HepG2 (cell line): ENCODE results near the gene IL1A. TPM values are rescaled to one million over a fixed set of nuclear protein-coding genes. Genes with fewer than 3 reads are reported as not detected.

Experiments used
- CEBPB ChIP-seq: IDR thresholded peaks from 2 replicates; pipeline ENCODE4 v1.6.1; 2011; ENCODE audit warnings: low read depth, low read length, improper control_type of control experiment, borderline replicate concordance
- E2F1 ChIP-seq: sonication (generic); formaldehyde crosslinking; IDR thresholded peaks from 2 replicates; pipeline ENCODE4 v1.5.0; 2020; ENCODE audit warnings: missing genetic modification reagents
- E2F5 ChIP-seq: sonication (generic); formaldehyde crosslinking; conservative IDR thresholded peaks from 2 replicates; pipeline ENCODE4 v1.4.0; 2020; ENCODE audit warnings: missing genetic modification reagents
- FIP1L1 ChIP-seq: fragments of 200-400 bp; formaldehyde crosslinking; IDR thresholded peaks from 2 replicates; pipeline ENCODE4 v1.6.1; 2018; ENCODE audit warnings: low read depth, mild to moderate bottlenecking, low read length, moderate library complexity, borderline replicate concordance; ENCODE audit not compliant: insufficient read depth
- HOXA3 ChIP-seq: sonication (generic); formaldehyde crosslinking; IDR thresholded peaks from 2 replicates; pipeline ENCODE4 v1.5.0; 2020; ENCODE audit warnings: missing genetic modification reagents
- KDM5B ChIP-seq: sonication (generic); formaldehyde crosslinking; IDR thresholded peaks from 2 replicates; pipeline ENCODE4 v1.4.0; 2020; ENCODE audit warnings: missing genetic modification reagents, mild to moderate bottlenecking, borderline replicate concordance
- KLF16 ChIP-seq, 2 experiments: sonication (generic) in 1 of 2; formaldehyde crosslinking in 1 of 2; IDR thresholded peaks; 2 replicates each; pipeline versions ENCODE4 v1.6.1 to v1.8.0; 2016 to 2023; ENCODE audit warnings: missing genetic modification reagents in 2 of 2, missing compliant biosample characterization in 1 of 2
- PAF1 ChIP-seq: IDR thresholded peaks from 2 replicates; pipeline ENCODE4 v1.6.1; 2016; ENCODE audit warnings: missing genetic modification reagents, missing compliant biosample characterization
- PAXIP1 ChIP-seq: sonication (generic); formaldehyde crosslinking; conservative IDR thresholded peaks from 2 replicates; pipeline ENCODE4 v1.4.0; 2020; ENCODE audit warnings: mild to moderate bottlenecking, missing genetic modification reagents, moderate library complexity
- PCBP1 ChIP-seq: fragments of 200-400 bp; formaldehyde crosslinking; IDR thresholded peaks from 2 replicates; pipeline ENCODE4 v1.6.1; 2017; ENCODE audit warnings: mild to moderate bottlenecking, low read depth, low read length, borderline replicate concordance
- PLRG1 ChIP-seq: fragments of 450-650 bp; conservative IDR thresholded peaks from 2 replicates; pipeline ENCODE4 v1.6.1; 2016
- TFDP2 ChIP-seq: sonication (generic); formaldehyde crosslinking; IDR thresholded peaks from 2 replicates; pipeline ENCODE4 v1.4.0; 2020; ENCODE audit warnings: missing genetic modification reagents
- THAP8 ChIP-seq: sonication (generic); formaldehyde crosslinking; IDR thresholded peaks from 2 replicates; pipeline ENCODE4 v1.5.1; 2020; ENCODE audit warnings: missing genetic modification reagents, mild to moderate bottlenecking, borderline replicate concordance
- TMF1 ChIP-seq: sonication (generic); formaldehyde crosslinking; IDR thresholded peaks from 2 replicates; pipeline ENCODE4 v1.8.1; 2022; ENCODE audit warnings: low read depth, missing genetic modification reagents
- ZNF263 ChIP-seq: sonication (generic); formaldehyde crosslinking; IDR thresholded peaks from 2 replicates; pipeline ENCODE4 v1.4.0; 2020; ENCODE audit warnings: missing genetic modification reagents
- ZNF3 ChIP-seq: IDR thresholded peaks from 2 replicates; pipeline ENCODE4 v1.7.0; 2017; ENCODE audit warnings: inconsistent platforms
- ZNF343 ChIP-seq: sonication (generic); formaldehyde crosslinking; IDR thresholded peaks from 2 replicates; pipeline ENCODE4 v1.4.0; 2020; ENCODE audit warnings: mild to moderate bottlenecking, missing genetic modification reagents
- ZNF350 ChIP-seq: sonication (generic); formaldehyde crosslinking; IDR thresholded peaks from 2 replicates; pipeline ENCODE4 v1.4.0; 2020; ENCODE audit warnings: mild to moderate bottlenecking, low read depth, missing genetic modification reagents, borderline replicate concordance
- ZNF704 ChIP-seq: sonication (generic); formaldehyde crosslinking; IDR thresholded peaks from 2 replicates; pipeline ENCODE4 v1.8.1; 2023; ENCODE audit warnings: mild to moderate bottlenecking, inconsistent platforms, moderate library complexity, missing genetic modification reagents, borderline replicate concordance
- polyA plus RNA-seq, 8 experiments: library from polyadenylated mRNA; depleted of rRNA in 3 of 8; stranded (reverse) in 7 of 8; unstranded in 1 of 8; fragments of >200 nt; fragmentation: Illumina TruSeq in 4 of 8; extraction: Trizol in 4 of 8; gene quantifications; 2 replicates each; pipeline versions ENCODE4 v1.2.1 to v1.2.3, GENCODE V29; 2011 to 2016; ENCODE audit warnings: low read depth in 4 of 8, missing spikeins in 1 of 8, mixed read lengths in 1 of 8; ENCODE audit not compliant: insufficient read depth in 1 of 8
- total RNA-seq, 5 experiments: library from RNA; depleted of rRNA; stranded (reverse); fragments of >200 nt; fragmentation: Illumina TruSeq; extraction: Trizol; gene quantifications; 2 replicates each; pipeline ENCODE4 v1.2.3, GENCODE V29; 2016; ENCODE audit warnings: low read depth in 1 of 5

The IL1A gene
- total and polyA plus RNA-seq, 2 of the 13 experiments (the other 11 are each of a cell fraction or from before 2014, with no cell fraction given) = not detected

GRCh38 chr2:112764071-112765044, 19.9 kb downstream of the IL1A start, which contains the start of gene CKAP2L (continued):
- TF ChIP-seq PAXIP1 (CRISPR knock-in tag) (no peak; the same call in 1 of the 2 replicates), THAP8 (CRISPR knock-in tag) (no peak; the same call in 1 of the 2 replicates), TMF1 (CRISPR knock-in tag) (peak; percentile 98), ZNF704 (CRISPR knock-in tag) (peak; percentile 70; the same call in 1 of the 2 replicates), ZNF350 (peak; percentile 89), E2F1 (CRISPR knock-in tag) (peak; percentile 98), E2F5 (peak; percentile 98), PLRG1 (no peak), ZNF3 (CRISPR knock-in tag) (no peak), ZNF343 (CRISPR knock-in tag) (peak; percentile 55; the same call in 1 of the 2 replicates), KLF16 (CRISPR knock-in tag; IDR thresholded peaks at IDR 0.05) (peak in 1 of 2 experiments; percentile 96; a peak in 2 of 4 replicates), HOXA3 (CRISPR knock-in tag) (peak; percentile 91), PCBP1 (peak; percentile 95), CEBPB (no peak), FIP1L1 (no peak), PAF1 (CRISPR knock-in tag) (no peak), KDM5B (CRISPR knock-in tag) (peak; percentile 81; the same call in 1 of the 2 replicates), TFDP2 (CRISPR knock-in tag) (peak; percentile 100), ZNF263 (peak; percentile 63)
